ENCODE data around the gene POMGNT1.
A peak's percentile ranks its signal among the peaks of the same experiment; 100 is the strongest.
"Not testable (repeated sequence)": the region's sequence is repeated elsewhere in the genome, so short reads cannot be mapped to it uniquely, and the experiment has no call there.

POMGNT1 gene

DNA sequence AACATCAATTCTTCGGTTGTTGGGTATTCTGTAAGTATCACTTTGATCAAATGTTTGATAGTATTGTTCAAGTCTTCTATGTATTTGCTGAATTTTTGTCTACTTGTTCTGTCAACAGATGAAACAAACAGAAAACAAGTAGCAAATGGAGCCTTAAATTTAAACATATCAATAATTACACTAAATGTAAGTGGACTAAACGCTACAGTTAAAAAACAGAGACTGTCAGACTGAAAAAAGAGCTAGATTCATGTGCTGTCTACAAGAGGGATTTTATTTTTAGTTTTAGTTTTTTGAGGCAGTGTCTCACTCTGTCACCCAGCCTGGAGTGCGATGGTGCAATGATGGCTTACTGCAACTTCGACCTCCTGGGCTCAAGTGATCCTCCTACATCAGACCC lies 38.6 kb upstream of the POMGNT1 start:
- no peaks in the 10 kb centered on the region for H3K4me1 ChIP-seq (ENCODE audit: insufficient read depth, low read length, severe bottlenecking)
- no peaks in the 10 kb centered on the region for H3K79me2 ChIP-seq (ENCODE audit: insufficient read depth, low read length)
- no peak overlapping the region for H3K9ac ChIP-seq (ENCODE audit: low read length)
- no peaks in the 10 kb centered on the region; the same call in 1 of the 2 replicates for H3K36me3 ChIP-seq (ENCODE audit: insufficient read depth, low read length)
- H3K9me3 ChIP-seq (ENCODE audit: low read length): peaks cover 9% of the 10 kb centered on the region
- no peak overlapping the region for H3K27ac ChIP-seq (ENCODE audit: low read depth, low read length, poor library complexity, severe bottlenecking)
- no peak overlapping the region for H2AFZ ChIP-seq (ENCODE audit: low read length)
- H3K4me2 ChIP-seq (ENCODE audit: low read length): no peak overlapping the region
- no peaks in the 10 kb centered on the region for H4K20me1 ChIP-seq (ENCODE audit: insufficient read depth, low read length)
- no peaks in the 10 kb centered on the region for H3K9me2 ChIP-seq (ENCODE audit: low read depth, low read length)
- no peak overlapping the region for H3K4me3 ChIP-seq (ENCODE audit: low read depth, low read length, poor library complexity, severe bottlenecking)
- TF ChIP-seq EZH2 (IDR thresholded peaks at IDR 0.05; ENCODE audit: borderline replicate concordance, low read length): no peak
- TF ChIP-seq, protein P1, sequence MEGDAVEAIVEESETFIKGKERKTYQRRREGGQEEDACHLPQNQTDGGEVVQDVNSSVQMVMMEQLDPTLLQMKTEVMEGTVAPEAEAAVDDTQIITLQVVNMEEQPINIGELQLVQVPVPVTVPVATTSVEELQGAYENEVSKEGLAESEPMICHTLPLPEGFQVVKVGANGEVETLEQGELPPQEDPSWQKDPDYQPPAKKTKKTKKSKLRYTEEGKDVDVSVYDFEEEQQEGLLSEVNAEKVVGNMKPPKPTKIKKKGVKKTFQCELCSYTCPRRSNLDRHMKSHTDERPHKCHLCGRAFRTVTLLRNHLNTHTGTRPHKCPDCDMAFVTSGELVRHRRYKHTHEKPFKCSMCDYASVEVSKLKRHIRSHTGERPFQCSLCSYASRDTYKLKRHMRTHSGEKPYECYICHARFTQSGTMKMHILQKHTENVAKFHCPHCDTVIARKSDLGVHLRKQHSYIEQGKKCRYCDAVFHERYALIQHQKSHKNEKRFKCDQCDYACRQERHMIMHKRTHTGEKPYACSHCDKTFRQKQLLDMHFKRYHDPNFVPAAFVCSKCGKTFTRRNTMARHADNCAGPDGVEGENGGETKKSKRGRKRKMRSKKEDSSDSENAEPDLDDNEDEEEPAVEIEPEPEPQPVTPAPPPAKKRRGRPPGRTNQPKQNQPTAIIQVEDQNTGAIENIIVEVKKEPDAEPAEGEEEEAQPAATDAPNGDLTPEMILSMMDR (IDR thresholded peaks at IDR 0.05; ENCODE audit: low read length): no peak
- no peaks in the 10 kb centered on the region for H3K27me3 ChIP-seq (ENCODE audit: insufficient read depth, low read length)
- no peaks in the 10 kb centered on the region for H3F3A ChIP-seq (ENCODE audit: insufficient read depth, low read length)

DNA sequence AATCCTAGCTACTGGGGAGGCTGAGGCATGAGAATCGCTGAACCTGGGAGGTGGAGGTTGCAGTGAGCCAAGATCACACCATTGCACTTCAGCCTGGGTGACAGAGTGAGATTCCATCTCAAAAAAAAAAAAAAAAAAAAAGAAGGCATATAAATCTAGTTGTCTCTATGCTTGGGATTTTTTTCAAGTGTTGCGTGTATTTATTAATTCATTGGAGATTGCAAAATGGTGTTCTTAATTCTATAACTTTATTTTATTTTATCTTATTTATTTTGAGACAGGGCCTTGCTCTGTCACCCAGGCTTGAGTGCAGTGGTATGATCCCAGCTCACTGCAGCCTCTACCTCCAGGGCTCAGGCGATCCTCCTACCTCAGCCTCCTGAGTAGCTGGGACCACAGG lies 33.0 kb upstream of the POMGNT1 start:
- not testable (repeated sequence) for H3K27me3 ChIP-seq (ENCODE audit: insufficient read depth, low read length); H3K9me3 ChIP-seq (ENCODE audit: low read length); H3F3A ChIP-seq (ENCODE audit: insufficient read depth, low read length); H2AFZ ChIP-seq (ENCODE audit: low read length); H3K4me1 ChIP-seq (ENCODE audit: insufficient read depth, low read length, severe bottlenecking); H3K4me3 ChIP-seq (ENCODE audit: low read depth, low read length, poor library complexity, severe bottlenecking); H3K79me2 ChIP-seq (ENCODE audit: insufficient read depth, low read length); H3K36me3 ChIP-seq (ENCODE audit: insufficient read depth, low read length); H3K9ac ChIP-seq (ENCODE audit: low read length); H3K9me2 ChIP-seq (ENCODE audit: low read depth, low read length); H4K20me1 ChIP-seq (ENCODE audit: insufficient read depth, low read length); H3K27ac ChIP-seq (ENCODE audit: low read depth, low read length, poor library complexity, severe bottlenecking); H3K4me2 ChIP-seq (ENCODE audit: low read length)

DNA sequence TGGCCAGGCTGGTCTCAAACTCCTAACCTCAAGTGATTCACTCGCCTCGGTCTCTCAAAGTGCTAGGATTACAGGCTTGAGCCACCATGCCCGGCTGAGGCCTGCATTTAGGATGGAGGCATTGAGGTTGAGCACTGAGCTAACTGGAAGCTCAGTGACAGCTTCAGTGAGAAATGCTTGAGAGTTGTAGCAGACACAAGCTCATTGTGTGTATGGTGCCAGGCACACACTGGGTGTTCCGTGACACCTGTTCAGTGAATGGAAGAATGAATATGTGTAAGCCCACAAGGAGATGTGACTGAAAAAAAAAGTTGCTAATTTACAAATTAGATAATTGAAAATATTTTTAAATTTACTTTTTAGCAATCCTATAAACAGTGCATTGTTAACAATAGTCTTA lies 26.7 kb upstream of the POMGNT1 start:
- Histone ChIP-seq H3K9ac (ENCODE audit: low read length) (no peak overlapping the region), H3K9me3 (ENCODE audit: low read length) (no peaks in the 10 kb centered on the region), H4K20me1 (ENCODE audit: insufficient read depth, low read length) (no peaks in the 10 kb centered on the region), H3K4me1 (ENCODE audit: insufficient read depth, low read length, severe bottlenecking) (peaks cover 8% of the 10 kb centered on the region), H3K36me3 (ENCODE audit: insufficient read depth, low read length) (no peaks in the 10 kb centered on the region), H3K27me3 (ENCODE audit: insufficient read depth, low read length) (no peaks in the 10 kb centered on the region), H3K4me3 (ENCODE audit: low read depth, low read length, poor library complexity, severe bottlenecking) (no peak overlapping the region), H3K9me2 (ENCODE audit: low read depth, low read length) (no peaks in the 10 kb centered on the region), H3K79me2 (ENCODE audit: insufficient read depth, low read length) (no peaks in the 10 kb centered on the region), H3F3A (ENCODE audit: insufficient read depth, low read length) (0 out of 2 replicates have a peak, but pooled peaks cover 3% of the 10 kb centered on the region), H2AFZ (ENCODE audit: low read length) (no peak overlapping the region), H3K4me2 (ENCODE audit: low read length) (no peak overlapping the region), H3K27ac (ENCODE audit: low read depth, low read length, poor library complexity, severe bottlenecking) (no peak overlapping the region)
- TF ChIP-seq EZH2 (IDR thresholded peaks at IDR 0.05; ENCODE audit: borderline replicate concordance, low read length): no peak
- TF ChIP-seq, protein P1 (IDR thresholded peaks at IDR 0.05; ENCODE audit: low read length): no peak

DNA sequence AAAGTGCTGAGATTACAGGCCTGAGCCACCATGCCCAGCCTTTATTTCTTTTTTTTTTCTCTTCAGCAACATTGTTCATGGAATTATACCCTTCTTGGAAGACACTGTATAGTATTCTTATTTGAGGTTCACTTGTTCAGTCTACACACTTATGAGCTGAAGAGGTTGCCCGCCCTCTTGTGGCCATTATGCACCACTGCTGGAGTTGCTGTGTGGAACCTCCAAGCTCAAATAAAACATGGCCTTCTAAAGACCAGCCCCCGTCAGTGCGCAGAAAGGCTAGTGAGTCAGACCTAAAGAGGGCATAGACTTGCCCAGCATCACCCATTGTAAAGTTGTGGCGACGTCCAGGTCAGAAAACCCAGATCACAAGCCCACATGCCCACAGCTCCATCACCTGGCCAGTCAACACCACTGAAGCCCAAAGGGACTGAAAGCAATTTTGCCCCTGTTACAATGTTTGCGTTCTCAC lies 25.3 kb upstream of the POMGNT1 start:
- Histone ChIP-seq H4K20me1 (ENCODE audit: insufficient read depth, low read length) (no peaks in the 10 kb centered on the region), H3K4me2 (ENCODE audit: low read length) (peak overlapping the region; percentile 22; the same call in 1 of the 2 replicates), H3K79me2 (ENCODE audit: insufficient read depth, low read length) (no peaks in the 10 kb centered on the region), H3F3A (ENCODE audit: insufficient read depth, low read length) (0 out of 2 replicates have a peak, but pooled peaks cover 3% of the 10 kb centered on the region), H3K9me2 (ENCODE audit: low read depth, low read length) (no peaks in the 10 kb centered on the region), H3K36me3 (ENCODE audit: insufficient read depth, low read length) (no peaks in the 10 kb centered on the region), H3K4me1 (ENCODE audit: insufficient read depth, low read length, severe bottlenecking) (peaks cover 8% of the 10 kb centered on the region), H3K27ac (ENCODE audit: low read depth, low read length, poor library complexity, severe bottlenecking) (no peak overlapping the region), H3K9ac (ENCODE audit: low read length) (no peak overlapping the region), H3K27me3 (ENCODE audit: insufficient read depth, low read length) (no peaks in the 10 kb centered on the region), H2AFZ (ENCODE audit: low read length) (no peak overlapping the region), H3K4me3 (ENCODE audit: low read depth, low read length, poor library complexity, severe bottlenecking) (no peak overlapping the region), H3K9me3 (ENCODE audit: low read length) (no peaks in the 10 kb centered on the region)
- no peak for TF ChIP-seq EZH2 (IDR thresholded peaks at IDR 0.05; ENCODE audit: borderline replicate concordance, low read length)
- TF ChIP-seq, protein P1 (IDR thresholded peaks at IDR 0.05; ENCODE audit: low read length): peak; percentile 99

DNA sequence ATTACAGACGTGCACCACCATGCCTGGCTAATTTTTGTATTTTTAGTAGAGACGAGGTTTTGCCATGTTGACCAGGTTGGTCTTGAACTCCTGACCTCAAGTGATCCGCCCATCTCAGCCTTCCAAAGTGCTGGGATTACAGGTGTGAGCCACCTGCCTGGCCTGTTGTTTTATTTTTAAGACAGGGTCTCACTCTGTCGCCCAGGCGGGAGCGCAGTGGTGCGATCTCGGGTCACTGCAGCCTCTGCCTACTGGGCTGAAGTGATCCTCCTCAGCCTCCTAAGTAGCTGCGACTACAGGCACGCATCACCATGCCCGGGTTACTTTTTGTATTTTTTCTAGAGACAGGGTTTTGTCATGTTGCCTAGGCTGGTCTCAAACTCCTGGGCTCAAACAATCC lies 24.8 kb upstream of the POMGNT1 start:
- not testable (repeated sequence) for H3K36me3 ChIP-seq (ENCODE audit: insufficient read depth, low read length); H3K27ac ChIP-seq (ENCODE audit: low read depth, low read length, poor library complexity, severe bottlenecking); H3K9me3 ChIP-seq (ENCODE audit: low read length); H3K27me3 ChIP-seq (ENCODE audit: insufficient read depth, low read length); H3K79me2 ChIP-seq (ENCODE audit: insufficient read depth, low read length); H3K4me3 ChIP-seq (ENCODE audit: low read depth, low read length, poor library complexity, severe bottlenecking); H3K9me2 ChIP-seq (ENCODE audit: low read depth, low read length); H3F3A ChIP-seq (ENCODE audit: insufficient read depth, low read length); H3K4me1 ChIP-seq (ENCODE audit: insufficient read depth, low read length, severe bottlenecking); H2AFZ ChIP-seq (ENCODE audit: low read length); H4K20me1 ChIP-seq (ENCODE audit: insufficient read depth, low read length); H3K9ac ChIP-seq (ENCODE audit: low read length)
- peak overlapping the region; percentile 22; the same call in 1 of the 2 replicates for H3K4me2 ChIP-seq (ENCODE audit: low read length)
